GM23338 (cell line): ENCODE data around the gene SCFD2. TPM values are rescaled to one million over a fixed set of nuclear protein-coding genes. Genes with fewer than 3 reads are reported as not detected.

Experiments used
- ATAC-seq: fragments of 200-7000 bp; cut with Tn5 transposase; 3 replicates; pipeline ENCODE4 v1.9.1; 2020
- DNase-seq: peaks from one replicate; pipeline ENCODE4 v3.0.0-alpha.2; 2015; ENCODE audit warnings: low spot score
- H2AFZ ChIP-seq: fragments of 200-600 bp; sonication (generic); 2 replicates; pipeline ENCODE4 v1.8.0; 2016; ENCODE audit warnings: antibody characterized with exemption, mild to moderate bottlenecking, moderate library complexity
- H3F3A ChIP-seq: fragments of 200-600 bp; sonication (generic); replicated peaks from 2 replicates; pipeline ENCODE4 v1.8.0; 2017; ENCODE audit warnings: antibody characterized with exemption, mixed run types, low read depth
- H3K27ac ChIP-seq: fragments of 200-600 bp; sonication (generic); 2 replicates; pipeline ENCODE4 v1.6.1; 2016; ENCODE audit warnings: low read depth
- H3K27me3 ChIP-seq: fragments of 200-600 bp; sonication (generic); 2 replicates; pipeline ENCODE4 v1.8.0; 2016; ENCODE audit warnings: mild to moderate bottlenecking, mixed run types, moderate library complexity; ENCODE audit not compliant: insufficient read depth
- H3K36me3 ChIP-seq: fragments of 200-600 bp; sonication (generic); 2 replicates; pipeline ENCODE4 v1.8.0; 2016; ENCODE audit warnings: mild to moderate bottlenecking; ENCODE audit not compliant: insufficient read depth
- H3K4me1 ChIP-seq: fragments of 200-600 bp; sonication (generic); 2 replicates; pipeline ENCODE4 v1.8.0; 2016; ENCODE audit warnings: mild to moderate bottlenecking, moderate library complexity; ENCODE audit not compliant: insufficient read depth
- H3K4me2 ChIP-seq: fragments of 200-600 bp; sonication (generic); 2 replicates; pipeline ENCODE4 v1.7.1; 2017; ENCODE audit warnings: mixed run types
- H3K4me3 ChIP-seq: fragments of 200-600 bp; sonication (generic); 2 replicates; pipeline ENCODE4 v1.6.1; 2016; ENCODE audit warnings: mixed run types
- H3K79me2 ChIP-seq: fragments of 200-600 bp; sonication (generic); replicated peaks from 2 replicates; pipeline ENCODE4 v1.8.0; 2017; ENCODE audit warnings: mild to moderate bottlenecking; ENCODE audit not compliant: insufficient read depth
- H3K9me2 ChIP-seq: fragments of 200-600 bp; sonication (generic); 2 replicates; pipeline ENCODE4 v1.8.0; 2017; ENCODE audit not compliant: insufficient read depth
- H4K20me1 ChIP-seq: fragments of 200-600 bp; sonication (generic); replicated peaks from 2 replicates; pipeline ENCODE4 v1.8.0; 2017; ENCODE audit warnings: mild to moderate bottlenecking; ENCODE audit not compliant: insufficient read depth
- H3K27ac Mint-ChIP-seq: 2 replicates; pipeline ENCODE4 v1.8.0; 2020; ENCODE audit warnings: inconsistent platforms, mild to moderate bottlenecking, moderate library complexity, mixed read lengths
- H3K27me3 Mint-ChIP-seq: 3 replicates; pipeline ENCODE4 v1.8.0; 2022; ENCODE audit warnings: low read depth, mild to moderate bottlenecking, moderate library complexity, mixed read lengths, inconsistent platforms; ENCODE audit not compliant: insufficient read depth, poor library complexity
- H3K36me3 Mint-ChIP-seq: 3 replicates; pipeline ENCODE4 v1.8.0; 2021; ENCODE audit warnings: low read depth, mild to moderate bottlenecking, inconsistent platforms, moderate library complexity, mixed read lengths
- H3K4me1 Mint-ChIP-seq: 3 replicates; pipeline ENCODE4 v1.8.0; 2020; ENCODE audit warnings: mild to moderate bottlenecking, inconsistent platforms, mixed read lengths
- H3K4me3 Mint-ChIP-seq: 3 replicates; pipeline ENCODE4 v1.8.0; 2021; ENCODE audit warnings: moderate library complexity, mild to moderate bottlenecking, inconsistent platforms, mixed read lengths
- H3K9me3 Mint-ChIP-seq: 3 replicates; pipeline ENCODE4 v1.8.0; 2020; ENCODE audit warnings: moderate library complexity, mild to moderate bottlenecking, inconsistent platforms, mixed read lengths
- CREB1 ChIP-seq: fragments of 250-450 bp; sonication (Bioruptor Pico); IDR thresholded peaks from 2 replicates; pipeline ENCODE4 v1.5.0; 2020; ENCODE audit warnings: low read depth, mild to moderate bottlenecking, moderate library complexity
- ETS1 ChIP-seq: IDR thresholded peaks from 2 replicates; pipeline ENCODE4 v1.6.1; 2016; ENCODE audit warnings: antibody characterized with exemption
- JUNB ChIP-seq: IDR thresholded peaks from one replicate; pipeline ENCODE4 v1.6.1; 2016; ENCODE audit warnings: antibody characterized with exemption; ENCODE audit not compliant: unreplicated experiment
- NANOG ChIP-seq: IDR thresholded peaks from 2 replicates; pipeline ENCODE4 v1.6.1; 2016; ENCODE audit warnings: antibody characterized with exemption, borderline replicate concordance
- POLR2AphosphoS5 ChIP-seq: IDR thresholded peaks from 2 replicates; pipeline ENCODE4 v1.6.1; 2016; ENCODE audit warnings: antibody characterized with exemption, low read depth
- ZNF114 ChIP-seq: fragments of 250-450 bp; sonication (Bioruptor Pico); IDR thresholded peaks from 2 replicates; pipeline ENCODE4 v1.5.0; 2020; ENCODE audit warnings: mild to moderate bottlenecking, moderate library complexity
- ZNF331 ChIP-seq: fragments of 250-450 bp; sonication (Bioruptor Pico); IDR thresholded peaks from 2 replicates; pipeline ENCODE4 v1.5.0; 2020; ENCODE audit warnings: low read depth, mild to moderate bottlenecking, moderate library complexity
- polyA plus RNA-seq: library from polyadenylated mRNA; unstranded; fragments of >200 nt; fragmentation: Nextera tagmentation; extraction: Ambion mirVana; gene quantifications from 2 replicates; pipeline ENCODE4 v1.2.1, GENCODE V29; 2016
- total RNA-seq: library from RNA; depleted of rRNA; stranded (reverse); fragments of >200 nt; shearing (Covaris generic); gene quantifications from 2 replicates; pipeline ENCODE4 v1.2.3, GENCODE V29; 2014
- TF ChIP-seq, protein P1 (sequence below), 2 experiments: fragments of 200-600 bp in 1 of 2; sonication (generic) in 1 of 2; conservative IDR thresholded peaks; 2 replicates each; pipeline versions ENCODE4 v1.5.1 to v1.6.1; 2016 to 2017; ENCODE audit warnings: antibody characterized with exemption in 2 of 2, low read depth in 2 of 2, mild to moderate bottlenecking in 2 of 2, moderate library complexity in 1 of 2
- TF ChIP-seq, protein P2 (sequence below): IDR thresholded peaks from one replicate; pipeline ENCODE4 v1.6.1; 2018; ENCODE audit warnings: antibody characterized with exemption; ENCODE audit not compliant: unreplicated experiment

SCFD2 gene
- total and polyA plus RNA-seq, 2 experiments from 2014 or later: 5.7 to 17.5 TPM

- no peaks in the 10 kb centered on the region for H3K9me2 ChIP-seq
- Mint-ChIP-seq H3K27ac (no peak overlapping the region), H3K4me1 (peaks cover 14% of the 10 kb centered on the region), H3K4me3 (no peak overlapping the region), H3K9me3 (no peaks in the 10 kb centered on the region), H3K27me3 (no peaks in the 10 kb centered on the region), H3K36me3 (no peaks in the 10 kb centered on the region)
- no peaks in the 10 kb centered on the region for H4K20me1 ChIP-seq
- 0 out of 2 replicates have a peak, but pooled peaks cover 6% of the 10 kb centered on the region for H3K4me1 ChIP-seq
- H3K79me2 ChIP-seq: no peaks in the 10 kb centered on the region
- no peak for DNase-seq
- no peak overlapping the region for H3K4me3 ChIP-seq
- no peaks in the 10 kb centered on the region for H3F3A ChIP-seq
- TF ChIP-seq POLR2AphosphoS5 (no peak), CREB1 (no peak), NANOG (no peak), ETS1 (no peak), JUNB (no peak)
- no peaks in the 10 kb centered on the region for H3K36me3 ChIP-seq
- no peak overlapping the region for H3K27ac ChIP-seq
- no peak overlapping the region for H2AFZ ChIP-seq
- H3K27me3 ChIP-seq: no peaks in the 10 kb centered on the region
- H3K4me2 ChIP-seq: no peak overlapping the region
- ATAC-seq: no peak
Observed at GRCh38 chr4:53314252-53314651, 51.6 kb downstream of the SCFD2 start.

GRCh38 chr4:53313510-53313909 lies 52.4 kb downstream of the SCFD2 start:
- H3K4me2 ChIP-seq: no peak overlapping the region
- no peaks in the 10 kb centered on the region for H3K79me2 ChIP-seq
- no peaks in the 10 kb centered on the region for H3K9me3 Mint-ChIP-seq
- peaks cover 12% of the 10 kb centered on the region for H3K4me1 Mint-ChIP-seq
- no peak overlapping the region for H3K4me3 Mint-ChIP-seq
- H3K27me3 ChIP-seq: no peaks in the 10 kb centered on the region
- H3K27ac ChIP-seq: no peak overlapping the region
- no peaks in the 10 kb centered on the region for H3K9me2 ChIP-seq
- no peaks in the 10 kb centered on the region for H3K36me3 Mint-ChIP-seq
- DNase-seq (peak; percentile 74), ATAC-seq (peak; percentile 97)
- H3K27ac Mint-ChIP-seq: no peak overlapping the region
- no peaks in the 10 kb centered on the region for H4K20me1 ChIP-seq
- H3K4me3 ChIP-seq: no peak overlapping the region
- TF ChIP-seq ZNF114 (CRISPR knock-in tag): no peak
- TF ChIP-seq, protein P1, sequence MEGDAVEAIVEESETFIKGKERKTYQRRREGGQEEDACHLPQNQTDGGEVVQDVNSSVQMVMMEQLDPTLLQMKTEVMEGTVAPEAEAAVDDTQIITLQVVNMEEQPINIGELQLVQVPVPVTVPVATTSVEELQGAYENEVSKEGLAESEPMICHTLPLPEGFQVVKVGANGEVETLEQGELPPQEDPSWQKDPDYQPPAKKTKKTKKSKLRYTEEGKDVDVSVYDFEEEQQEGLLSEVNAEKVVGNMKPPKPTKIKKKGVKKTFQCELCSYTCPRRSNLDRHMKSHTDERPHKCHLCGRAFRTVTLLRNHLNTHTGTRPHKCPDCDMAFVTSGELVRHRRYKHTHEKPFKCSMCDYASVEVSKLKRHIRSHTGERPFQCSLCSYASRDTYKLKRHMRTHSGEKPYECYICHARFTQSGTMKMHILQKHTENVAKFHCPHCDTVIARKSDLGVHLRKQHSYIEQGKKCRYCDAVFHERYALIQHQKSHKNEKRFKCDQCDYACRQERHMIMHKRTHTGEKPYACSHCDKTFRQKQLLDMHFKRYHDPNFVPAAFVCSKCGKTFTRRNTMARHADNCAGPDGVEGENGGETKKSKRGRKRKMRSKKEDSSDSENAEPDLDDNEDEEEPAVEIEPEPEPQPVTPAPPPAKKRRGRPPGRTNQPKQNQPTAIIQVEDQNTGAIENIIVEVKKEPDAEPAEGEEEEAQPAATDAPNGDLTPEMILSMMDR (conservative IDR thresholded peaks at IDR 0.05; ENCODE audit: low read depth in 2 of 2): peak; percentile 52 to 84
- H2AFZ ChIP-seq: no peak overlapping the region
- H3F3A ChIP-seq: no peaks in the 10 kb centered on the region
- no peaks in the 10 kb centered on the region for H3K36me3 ChIP-seq
- no peaks in the 10 kb centered on the region for H3K27me3 Mint-ChIP-seq
- 0 out of 2 replicates have a peak, but pooled peaks cover 6% of the 10 kb centered on the region for H3K4me1 ChIP-seq

DNA sequence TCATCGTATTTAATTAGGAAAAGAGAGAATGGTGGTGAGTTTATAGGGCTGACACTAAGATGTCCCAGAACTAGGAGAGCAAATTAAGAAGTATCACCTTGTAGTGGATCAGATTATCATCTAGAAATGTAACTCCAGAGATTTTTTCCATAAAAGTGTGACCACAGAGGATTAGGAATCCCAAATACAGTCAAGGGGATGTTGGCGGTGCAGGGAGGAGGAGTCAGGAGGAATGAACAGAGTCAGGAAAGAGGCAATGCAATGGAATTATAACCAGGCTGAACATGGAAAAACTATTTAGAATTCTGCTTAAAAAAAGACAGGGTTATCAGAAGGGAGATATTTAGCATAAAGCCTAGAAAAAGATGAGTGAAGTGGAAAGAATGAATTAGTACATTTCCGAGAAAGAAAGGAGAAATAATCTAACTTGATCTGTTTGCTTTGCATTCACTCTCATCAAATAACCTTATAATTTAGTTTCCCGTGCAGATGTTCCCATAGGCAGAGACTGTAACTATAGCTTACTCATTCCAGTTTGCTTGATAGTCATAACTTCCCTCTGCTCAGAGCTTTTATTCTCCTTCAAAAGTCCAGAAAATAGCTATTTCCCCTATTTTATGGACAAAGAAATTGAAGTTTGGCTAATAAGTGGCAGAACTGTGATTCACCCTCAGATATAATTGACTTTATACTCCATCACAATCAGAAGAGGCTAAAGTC lies 56.4 kb downstream of the SCFD2 start:
- H2AFZ ChIP-seq: no peak overlapping the region
- H3K79me2 ChIP-seq: no peaks in the 10 kb centered on the region
- no peak for DNase-seq
- no peaks in the 10 kb centered on the region for H4K20me1 ChIP-seq
- peaks cover under 1% of the 10 kb centered on the region; the same call in 2 of the 3 replicates for H3K9me3 Mint-ChIP-seq
- H3K27ac ChIP-seq: no peak overlapping the region
- H3K4me1 ChIP-seq: no peaks in the 10 kb centered on the region
- H3K9me2 ChIP-seq: no peaks in the 10 kb centered on the region
- no peak overlapping the region for H3K4me3 Mint-ChIP-seq
- H3F3A ChIP-seq: no peaks in the 10 kb centered on the region
- no peak overlapping the region for H3K4me3 ChIP-seq
- no peak for ATAC-seq
- peaks cover 1% of the 10 kb centered on the region for H3K27me3 Mint-ChIP-seq
- H3K36me3 Mint-ChIP-seq: peaks cover under 1% of the 10 kb centered on the region; the same call in 1 of the 3 replicates
- H3K4me2 ChIP-seq: no peak overlapping the region
- H3K27ac Mint-ChIP-seq: no peak overlapping the region
- H3K36me3 ChIP-seq: no peaks in the 10 kb centered on the region
- H3K4me1 Mint-ChIP-seq: peaks cover 4% of the 10 kb centered on the region; the same call in 2 of the 3 replicates
- no peaks in the 10 kb centered on the region for H3K27me3 ChIP-seq
- no peak for TF ChIP-seq ZNF331
- TF ChIP-seq, protein P2, sequence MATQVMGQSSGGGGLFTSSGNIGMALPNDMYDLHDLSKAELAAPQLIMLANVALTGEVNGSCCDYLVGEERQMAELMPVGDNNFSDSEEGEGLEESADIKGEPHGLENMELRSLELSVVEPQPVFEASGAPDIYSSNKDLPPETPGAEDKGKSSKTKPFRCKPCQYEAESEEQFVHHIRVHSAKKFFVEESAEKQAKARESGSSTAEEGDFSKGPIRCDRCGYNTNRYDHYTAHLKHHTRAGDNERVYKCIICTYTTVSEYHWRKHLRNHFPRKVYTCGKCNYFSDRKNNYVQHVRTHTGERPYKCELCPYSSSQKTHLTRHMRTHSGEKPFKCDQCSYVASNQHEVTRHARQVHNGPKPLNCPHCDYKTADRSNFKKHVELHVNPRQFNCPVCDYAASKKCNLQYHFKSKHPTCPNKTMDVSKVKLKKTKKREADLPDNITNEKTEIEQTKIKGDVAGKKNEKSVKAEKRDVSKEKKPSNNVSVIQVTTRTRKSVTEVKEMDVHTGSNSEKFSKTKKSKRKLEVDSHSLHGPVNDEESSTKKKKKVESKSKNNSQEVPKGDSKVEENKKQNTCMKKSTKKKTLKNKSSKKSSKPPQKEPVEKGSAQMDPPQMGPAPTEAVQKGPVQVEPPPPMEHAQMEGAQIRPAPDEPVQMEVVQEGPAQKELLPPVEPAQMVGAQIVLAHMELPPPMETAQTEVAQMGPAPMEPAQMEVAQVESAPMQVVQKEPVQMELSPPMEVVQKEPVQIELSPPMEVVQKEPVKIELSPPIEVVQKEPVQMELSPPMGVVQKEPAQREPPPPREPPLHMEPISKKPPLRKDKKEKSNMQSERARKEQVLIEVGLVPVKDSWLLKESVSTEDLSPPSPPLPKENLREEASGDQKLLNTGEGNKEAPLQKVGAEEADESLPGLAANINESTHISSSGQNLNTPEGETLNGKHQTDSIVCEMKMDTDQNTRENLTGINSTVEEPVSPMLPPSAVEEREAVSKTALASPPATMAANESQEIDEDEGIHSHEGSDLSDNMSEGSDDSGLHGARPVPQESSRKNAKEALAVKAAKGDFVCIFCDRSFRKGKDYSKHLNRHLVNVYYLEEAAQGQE: no peak
